ENCODE measurements around the gene PGA5.
"Not testable (repeated sequence)": the region's sequence is repeated elsewhere in the genome, so short reads cannot be mapped to it uniquely, and the experiment has no call there.

PGA5 gene

DNA sequence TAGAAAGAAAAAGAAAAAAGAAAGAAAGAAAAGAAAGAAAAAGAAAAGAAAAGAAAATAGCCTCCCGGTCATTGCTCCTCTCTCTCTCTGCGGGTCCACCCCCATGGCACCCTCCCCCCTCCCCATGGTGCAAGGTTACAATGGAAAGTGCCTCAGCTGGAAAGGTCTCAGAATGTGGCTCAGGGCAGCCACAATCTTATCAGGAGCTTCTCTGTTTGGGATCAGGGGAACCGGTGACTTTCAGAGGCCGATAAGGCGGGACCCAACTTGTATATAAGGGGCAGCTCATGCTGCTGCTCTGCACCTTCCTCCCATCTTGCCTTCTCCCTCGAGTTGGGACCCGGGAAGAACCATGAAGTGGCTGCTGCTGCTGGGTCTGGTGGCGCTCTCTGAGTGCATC lies at the start of gene PGA5:
PGA5 (plus strand) TSS at position 301 of the 400 bp plus-strand sequence; CDS start at position 353, 52 bp downstream.
- not testable (repeated sequence) for DNase-seq

DNA sequence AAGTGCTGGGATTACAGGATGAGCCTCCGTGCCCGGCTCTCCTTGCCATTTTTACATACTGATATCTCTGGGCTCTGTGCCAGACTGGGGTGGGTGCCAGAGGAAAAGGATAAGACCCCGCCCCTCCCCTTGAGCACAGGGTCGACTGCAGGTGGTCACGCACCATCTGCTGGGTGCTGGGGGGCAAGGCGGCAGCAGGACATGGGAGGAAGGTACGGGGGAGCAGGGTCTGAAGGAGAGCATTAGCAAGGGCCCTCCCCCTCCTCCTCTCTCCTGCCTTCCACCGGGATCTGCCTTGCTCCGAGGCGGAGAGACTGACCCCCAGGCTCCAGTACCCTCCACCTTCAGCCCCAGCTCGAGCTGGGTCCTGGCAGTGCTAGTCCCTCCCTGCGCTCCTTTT lies 47.4 kb upstream of the PGA5 start:
- DNase-seq, result no peak

DNA sequence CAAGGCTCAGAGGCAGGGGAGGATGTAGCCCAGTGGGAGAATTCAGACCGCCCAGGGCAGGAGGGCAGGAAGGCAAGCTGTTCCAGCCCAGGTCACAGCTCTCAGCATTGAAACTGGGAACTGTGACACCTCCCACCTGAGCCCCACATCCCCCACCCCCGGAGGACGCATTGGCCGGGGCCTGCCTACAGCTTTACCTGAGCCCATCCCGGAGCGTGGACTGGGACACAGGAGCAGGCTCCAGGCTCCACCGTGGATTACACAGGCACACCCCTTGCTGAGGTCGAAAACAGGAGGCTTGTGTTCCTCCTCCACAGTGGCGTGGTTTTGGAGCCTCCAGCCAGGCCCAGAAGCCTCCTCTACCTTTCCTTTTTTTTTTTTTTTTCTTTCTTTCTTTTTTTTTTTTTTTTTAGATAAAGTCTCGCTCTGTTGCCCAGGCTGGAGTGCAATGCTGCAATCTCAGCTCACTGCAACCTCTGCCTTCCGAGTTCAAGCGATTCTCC lies 46.8 kb upstream of the PGA5 start:
- DNase-seq, result no peak

DNA sequence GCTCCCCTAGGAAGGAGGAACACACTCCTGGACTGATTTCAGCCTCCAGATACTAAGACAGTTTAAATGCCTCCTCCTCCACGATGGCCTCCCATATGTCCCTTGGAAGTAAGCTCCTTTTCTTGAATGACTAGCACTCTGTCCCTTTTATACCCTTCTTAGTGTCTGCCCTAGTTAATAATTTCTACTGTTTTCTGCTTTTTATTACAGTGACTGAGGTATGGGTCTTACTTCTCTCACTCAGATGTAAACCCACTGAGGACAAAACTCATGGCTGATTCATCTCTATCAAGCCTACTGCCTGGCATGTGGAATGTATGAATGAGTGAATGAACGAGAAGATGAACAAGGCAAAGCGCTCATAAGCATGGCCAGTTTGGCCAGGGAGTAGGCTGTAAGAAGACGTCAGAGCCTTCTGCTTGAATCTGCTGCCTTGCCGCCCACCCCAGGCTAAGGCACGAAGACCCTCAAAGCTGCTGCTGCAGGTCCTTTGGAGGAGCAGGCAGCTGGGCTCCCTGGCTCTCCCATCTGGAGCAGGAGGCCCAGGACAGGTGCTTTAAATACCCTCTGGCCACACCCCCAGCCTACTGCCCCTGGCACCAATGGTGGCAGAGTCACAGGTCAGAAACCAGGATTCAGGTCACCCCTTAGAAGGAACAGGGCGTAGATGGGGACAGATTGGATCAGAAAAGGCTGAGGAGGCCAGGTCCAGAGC lies 45.8 kb upstream of the PGA5 start:
- no peak for DNase-seq

DNA sequence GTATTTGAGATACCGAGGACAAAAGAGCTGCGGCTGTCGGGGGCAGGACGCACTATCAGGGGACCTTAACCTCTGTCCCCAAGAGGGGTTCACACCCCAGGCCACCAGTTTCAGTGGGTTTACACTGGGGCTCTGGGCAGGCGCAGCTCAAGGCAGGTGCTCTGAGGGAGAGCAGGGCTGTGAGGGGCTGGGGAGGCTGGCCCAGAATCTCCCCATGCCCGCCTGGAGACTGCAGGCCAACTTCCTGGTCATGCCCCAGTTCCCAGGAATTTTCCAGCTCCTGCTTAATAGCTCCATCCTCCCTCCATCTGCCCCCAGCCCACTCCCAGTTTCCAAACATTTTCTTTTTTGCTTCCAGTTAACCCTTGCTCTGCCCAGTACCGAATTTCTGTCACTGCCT lies 45.3 kb upstream of the PGA5 start:
- DNase-seq, result no peak

DNA sequence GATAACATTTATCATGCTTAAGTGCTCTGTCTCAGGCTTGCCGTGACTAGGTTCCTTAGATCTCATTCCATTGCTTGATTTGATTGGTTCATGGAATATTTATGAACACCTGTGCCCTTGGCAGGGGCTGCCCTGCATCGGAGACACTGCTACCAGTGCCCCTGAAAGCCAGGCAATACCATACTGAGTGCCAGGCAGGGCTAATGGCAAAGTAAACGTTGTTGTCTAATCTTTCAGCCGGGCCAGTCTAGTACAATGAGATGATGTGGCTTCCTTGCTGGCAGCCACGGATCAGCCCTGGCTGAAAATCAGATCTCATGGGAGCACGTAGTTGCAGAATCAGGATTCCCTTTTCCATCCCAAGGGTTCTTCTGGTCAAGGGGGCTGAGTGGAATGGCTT lies 42.6 kb upstream of the PGA5 start:
- DNase-seq, result no peak

DNA sequence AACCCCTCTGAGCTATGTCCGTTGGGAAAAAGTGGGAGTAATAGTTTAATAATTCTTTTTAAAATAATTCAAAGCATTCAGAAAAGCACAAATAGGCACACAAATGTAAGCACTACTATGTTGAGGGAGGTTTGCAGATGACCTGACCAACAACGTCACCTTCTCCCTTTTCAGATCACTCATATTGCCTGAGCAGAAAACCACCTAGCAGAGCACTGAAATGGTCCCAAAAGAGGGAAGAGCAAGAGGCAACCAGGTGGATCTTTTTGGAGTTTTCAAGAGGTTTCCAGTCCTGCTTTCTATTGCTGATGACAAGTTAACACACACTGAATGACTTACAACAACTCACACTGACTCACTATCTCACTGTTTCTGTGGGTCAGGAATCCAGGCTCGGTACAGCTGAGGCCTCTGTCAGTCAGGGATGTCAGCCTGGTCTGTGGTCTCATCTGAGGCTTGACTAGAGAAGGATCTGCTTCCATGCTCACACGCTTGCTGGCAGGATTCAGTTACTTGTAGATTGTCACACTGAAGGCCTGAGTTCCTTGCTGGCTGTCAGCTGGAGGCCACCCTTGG lies 41.9 kb upstream of the PGA5 start:
- DNase-seq, result no peak

DNA sequence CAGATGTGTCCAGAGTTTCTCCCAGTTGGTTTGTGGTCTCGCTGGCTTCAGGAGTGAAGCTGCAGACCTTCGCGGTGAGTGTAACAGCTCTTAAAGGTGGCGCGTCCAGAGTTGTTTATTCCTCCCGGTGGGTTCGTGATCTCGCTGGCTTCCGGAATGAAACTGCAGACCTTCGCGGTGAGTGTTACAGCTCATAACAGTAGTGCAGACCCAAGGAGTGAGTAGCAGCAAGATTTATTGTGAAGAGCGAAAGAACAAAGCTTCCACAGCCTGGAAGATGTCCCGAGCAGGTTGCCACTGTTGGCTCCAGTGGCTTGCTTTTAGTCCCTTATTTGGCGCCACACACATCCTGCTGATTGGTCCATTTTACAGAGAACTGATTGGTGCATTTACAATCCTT lies 39.5 kb upstream of the PGA5 start:
- no peak for DNase-seq

DNA sequence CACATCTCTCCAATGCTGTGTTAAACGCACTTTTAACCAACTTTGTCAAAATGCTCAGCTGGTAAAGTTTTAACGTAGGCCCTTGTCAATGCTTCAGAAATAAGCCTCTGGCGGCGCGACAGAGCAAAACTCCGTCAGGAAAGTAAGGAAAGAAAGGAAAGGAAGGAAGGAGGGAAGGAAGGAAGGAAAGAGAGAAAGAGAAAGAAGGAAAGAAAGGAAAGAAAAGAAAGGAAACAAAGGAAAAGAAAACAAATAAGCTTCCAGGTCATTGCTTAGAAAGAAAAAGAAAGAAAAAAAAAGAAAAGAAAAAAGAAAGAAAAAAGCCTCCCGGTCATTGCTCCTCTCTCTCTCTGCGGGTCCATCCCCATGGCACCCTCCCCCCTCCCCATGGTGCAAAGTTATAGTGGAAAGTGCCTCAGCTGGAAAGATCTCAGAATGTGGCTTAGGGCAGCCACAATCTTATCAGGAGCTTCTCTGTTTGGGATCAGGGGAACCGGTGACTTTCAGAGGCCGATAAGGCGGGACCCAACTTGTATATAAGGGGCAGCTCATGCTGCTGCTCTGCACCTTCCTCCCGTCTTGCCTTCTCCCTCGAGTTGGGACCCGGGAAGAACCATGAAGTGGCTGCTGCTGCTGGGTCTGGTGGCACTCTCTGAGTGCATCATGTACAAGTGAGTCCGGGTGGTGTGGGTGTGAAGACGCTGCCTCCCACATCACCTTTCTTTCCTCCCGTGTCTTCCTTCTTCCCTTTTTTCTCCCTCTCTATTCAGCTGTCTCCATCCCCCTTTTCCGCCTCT lies 37.8 kb upstream of the PGA5 start, which contains the start of gene PGA3:
PGA3 (plus strand) TSS at position 566 of the 797 bp plus-strand sequence; CDS start at position 616, 50 bp downstream.
- DNase-seq, result not testable (repeated sequence)

DNA sequence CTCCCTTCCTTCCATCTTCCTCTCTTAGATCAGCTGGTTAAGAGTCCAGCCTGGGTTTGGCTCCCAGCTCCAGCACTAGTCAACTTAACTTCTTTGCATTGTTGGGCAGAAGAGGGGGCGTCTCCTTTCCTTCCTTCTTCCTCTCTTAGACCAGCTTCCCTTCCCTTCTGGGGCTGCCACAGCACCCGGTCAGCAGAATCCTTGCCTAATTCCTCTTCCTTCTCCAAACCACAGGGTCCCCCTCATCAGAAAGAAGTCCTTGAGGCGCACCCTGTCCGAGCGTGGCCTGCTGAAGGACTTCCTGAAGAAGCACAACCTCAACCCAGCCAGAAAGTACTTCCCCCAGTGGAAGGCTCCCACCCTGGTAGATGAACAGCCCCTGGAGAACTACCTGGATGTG lies 37.1 kb upstream of the PGA5 start:
- DNase-seq, result not testable (repeated sequence)

DNA sequence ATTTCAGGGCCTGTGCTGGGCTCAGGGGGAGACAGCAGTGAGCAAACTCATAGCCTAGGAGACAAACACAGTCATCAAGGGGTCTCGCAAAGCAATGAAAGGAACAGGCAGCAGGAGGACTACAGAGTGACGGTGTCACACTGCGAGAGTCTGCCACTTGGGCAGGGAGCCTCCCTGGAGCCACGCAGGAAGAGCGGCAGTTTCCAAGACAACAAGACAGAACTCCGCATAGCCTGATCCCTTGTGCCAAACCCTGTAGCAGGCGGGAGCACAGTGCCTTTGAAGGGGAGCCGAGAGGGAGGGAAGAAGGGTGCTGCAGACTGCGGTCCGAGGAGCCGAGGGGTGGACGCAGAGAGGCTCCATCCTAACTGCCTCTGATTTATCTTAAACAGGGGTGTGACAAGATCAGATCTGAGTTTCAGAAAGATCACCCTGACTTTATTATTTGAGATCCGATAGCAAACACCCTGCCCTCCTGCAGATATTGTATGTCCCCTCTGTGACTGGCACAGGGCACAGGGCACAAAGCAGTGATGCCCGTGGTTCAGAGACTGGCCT lies 36.4 kb upstream of the PGA5 start:
- not testable (repeated sequence) for DNase-seq

DNA sequence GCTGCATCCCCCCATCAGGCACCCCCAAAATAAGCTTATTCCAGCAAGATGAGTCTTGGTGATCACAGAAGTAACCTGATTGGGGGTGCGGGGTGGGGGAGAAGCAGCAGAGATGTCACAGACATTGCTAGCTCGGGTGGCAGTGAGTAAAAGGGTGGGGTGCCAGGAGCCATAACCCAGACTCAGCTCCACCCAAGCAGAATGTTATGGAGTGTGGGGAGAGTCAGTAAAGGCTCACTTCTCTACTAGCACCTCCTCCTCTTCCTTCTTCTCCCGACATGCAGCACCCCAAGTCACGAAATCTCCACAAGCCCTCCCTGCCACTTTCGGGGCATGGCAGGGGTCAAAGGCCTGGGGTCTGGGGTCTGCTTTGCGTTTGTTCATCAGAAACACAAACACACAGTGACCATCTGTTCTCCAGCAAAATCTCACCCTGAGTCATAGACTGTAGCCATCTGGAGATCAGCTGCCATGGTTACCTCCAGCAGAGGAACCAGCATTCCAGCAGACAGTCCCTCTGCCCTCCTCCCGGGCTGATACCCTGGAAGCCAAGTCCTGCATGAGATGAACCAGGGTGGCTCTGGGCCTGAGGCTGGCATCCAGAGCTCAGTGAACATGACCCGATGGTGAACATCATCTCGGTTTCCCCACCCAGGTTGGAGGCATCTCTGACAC lies 33.2 kb upstream of the PGA5 start:
- not testable (repeated sequence) for DNase-seq

DNA sequence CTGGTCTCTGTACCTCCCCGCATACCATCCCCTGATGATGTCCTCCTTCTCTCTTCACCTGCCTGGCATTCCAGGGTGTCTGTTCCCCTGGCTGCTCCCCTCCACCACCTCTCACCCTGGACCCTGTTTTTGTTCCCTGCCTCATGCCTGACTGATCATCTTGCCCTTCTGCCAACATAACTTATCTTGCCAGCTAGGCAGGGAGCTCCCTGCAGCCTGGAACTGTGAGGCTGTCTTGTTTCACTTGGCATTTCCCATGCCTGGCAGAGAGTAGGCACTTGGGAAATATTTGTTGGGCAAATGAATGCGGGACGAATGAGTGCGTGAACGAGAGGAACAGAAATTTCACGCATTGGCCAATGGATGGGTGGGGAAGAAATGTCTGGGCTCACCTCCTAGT lies 30.3 kb upstream of the PGA5 start:
- not testable (repeated sequence) for DNase-seq

DNA sequence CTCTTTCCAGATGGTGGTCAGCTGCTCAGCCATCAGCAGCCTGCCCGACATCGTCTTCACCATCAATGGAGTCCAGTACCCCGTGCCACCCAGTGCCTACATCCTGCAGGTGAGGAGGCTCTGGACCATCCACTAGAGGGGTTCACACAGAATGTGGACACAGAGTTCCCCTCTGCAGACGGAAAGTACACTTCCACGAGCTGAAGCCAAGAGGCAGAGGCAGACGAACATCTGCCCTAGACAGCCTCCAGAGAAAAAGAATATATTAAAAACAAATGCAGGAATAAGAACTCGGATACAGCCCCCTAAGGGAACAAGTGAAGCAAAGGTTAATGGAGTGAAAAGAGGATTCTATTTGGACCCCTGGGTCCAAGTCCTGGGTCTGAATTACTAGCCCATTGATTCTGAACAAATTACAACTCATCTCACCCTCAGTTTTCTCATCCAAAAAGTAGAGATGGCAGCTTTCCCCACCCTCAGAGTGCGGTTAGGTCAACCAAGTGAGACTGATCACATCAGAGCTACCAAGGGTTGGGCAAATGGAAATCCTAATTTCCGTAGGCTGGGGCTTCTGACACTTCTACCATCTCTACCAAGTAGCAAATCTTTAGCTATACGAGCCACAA lies 29.5 kb upstream of the PGA5 start:
- DNase-seq, result not testable (repeated sequence)

DNA sequence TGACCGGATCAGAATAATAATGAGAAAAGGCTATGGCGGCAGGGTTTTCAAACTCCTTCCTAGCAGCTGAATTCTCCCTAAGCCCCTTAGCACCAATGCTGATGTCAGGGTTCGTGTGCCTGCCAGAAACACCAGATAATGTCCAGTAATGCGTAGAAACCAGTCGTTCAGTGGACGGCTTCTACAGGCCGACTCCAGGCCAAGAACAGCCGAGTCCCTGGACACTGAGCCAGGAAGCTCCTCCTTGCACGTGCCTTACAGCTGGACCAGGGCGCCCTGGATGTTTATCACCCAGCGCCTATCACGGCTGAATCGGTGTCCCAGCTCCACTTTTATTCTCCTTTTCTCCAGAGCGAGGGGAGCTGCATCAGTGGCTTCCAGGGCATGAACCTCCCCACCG lies 28.8 kb upstream of the PGA5 start:
- DNase-seq, result not testable (repeated sequence)

DNA sequence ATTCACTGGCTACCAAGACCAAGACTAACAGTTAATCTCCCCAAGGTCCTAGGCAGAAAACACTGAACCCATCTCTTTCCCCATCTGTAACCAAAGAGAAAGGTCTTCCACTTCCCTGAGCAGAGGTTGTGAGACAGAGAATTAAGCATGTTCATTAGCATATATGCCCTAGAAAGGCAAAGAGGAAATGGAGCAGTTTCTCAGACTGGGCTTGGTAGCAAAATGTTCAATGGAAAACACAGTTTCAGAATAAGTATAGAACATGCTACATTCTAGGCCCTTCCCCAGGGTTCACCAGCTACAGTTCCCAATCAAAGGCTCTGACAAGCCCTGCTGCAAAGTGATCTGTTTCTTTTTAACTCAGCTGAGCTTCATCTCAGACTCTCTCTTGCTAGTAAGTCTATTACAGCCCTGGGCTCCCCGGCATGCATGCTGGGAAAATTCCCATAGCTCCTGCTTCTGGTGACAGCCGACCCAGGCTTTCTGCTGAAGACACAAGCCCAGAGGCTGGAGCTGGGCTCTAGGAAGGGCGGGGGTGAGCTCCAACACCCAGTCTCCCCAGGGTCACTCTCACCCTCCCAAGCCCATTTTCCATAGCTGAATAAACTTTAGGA lies 27.2 kb upstream of the PGA5 start:
- DNase-seq, result not testable (repeated sequence)

DNA sequence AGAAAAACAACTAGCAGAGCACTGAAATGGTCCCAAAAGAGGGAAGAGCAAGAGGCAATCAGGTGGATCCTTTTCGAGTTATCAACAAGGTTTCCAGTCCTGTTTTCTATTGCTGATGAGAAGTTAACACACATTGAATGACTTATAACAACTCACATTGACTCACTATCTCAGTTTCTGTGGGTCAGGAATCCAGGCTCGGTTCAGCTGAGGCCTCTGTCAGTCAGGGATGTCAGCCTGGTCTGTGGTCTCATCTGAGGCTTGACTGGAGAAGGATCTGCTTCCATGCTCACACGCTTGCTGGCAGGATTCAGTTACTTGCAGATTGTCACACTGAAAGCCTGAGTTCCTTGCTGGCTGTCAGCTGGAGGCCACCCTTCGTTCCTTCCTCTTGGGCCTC lies 22.7 kb upstream of the PGA5 start:
- DNase-seq, result not testable (repeated sequence)

DNA sequence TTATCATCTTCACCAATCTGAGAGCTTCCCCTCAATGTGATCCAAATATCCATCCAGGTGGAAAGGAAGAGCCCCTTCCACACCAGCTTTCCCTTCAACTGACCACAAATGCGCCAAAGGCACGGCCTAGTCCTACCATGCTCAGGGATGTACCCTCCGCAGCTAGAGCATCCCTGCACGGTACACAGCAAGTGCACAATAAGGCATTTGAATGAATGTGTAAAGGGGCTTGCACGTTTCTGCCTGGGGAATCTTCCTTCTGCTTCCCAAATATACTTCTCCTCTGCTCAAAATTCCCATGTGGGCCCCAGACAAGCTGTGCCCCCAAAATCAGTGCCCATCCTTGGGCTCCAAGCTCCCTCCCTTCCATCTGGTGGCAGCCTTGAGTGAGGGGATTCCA lies 22.0 kb upstream of the PGA5 start:
- not testable (repeated sequence) for DNase-seq

DNA sequence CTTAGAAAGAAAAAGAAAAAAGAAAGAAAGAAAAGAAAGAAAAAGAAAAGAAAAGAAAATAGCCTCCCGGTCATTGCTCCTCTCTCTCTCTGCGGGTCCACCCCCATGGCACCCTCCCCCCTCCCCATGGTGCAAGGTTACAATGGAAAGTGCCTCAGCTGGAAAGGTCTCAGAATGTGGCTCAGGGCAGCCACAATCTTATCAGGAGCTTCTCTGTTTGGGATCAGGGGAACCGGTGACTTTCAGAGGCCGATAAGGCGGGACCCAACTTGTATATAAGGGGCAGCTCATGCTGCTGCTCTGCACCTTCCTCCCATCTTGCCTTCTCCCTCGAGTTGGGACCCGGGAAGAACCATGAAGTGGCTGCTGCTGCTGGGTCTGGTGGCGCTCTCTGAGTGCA lies 18.9 kb upstream of the PGA5 start, which contains the start of gene PGA4:
PGA4 (plus strand) TSS at position 301 of the 400 bp plus-strand sequence; CDS start at position 355, 54 bp downstream.
- DNase-seq, result not testable (repeated sequence)

DNA sequence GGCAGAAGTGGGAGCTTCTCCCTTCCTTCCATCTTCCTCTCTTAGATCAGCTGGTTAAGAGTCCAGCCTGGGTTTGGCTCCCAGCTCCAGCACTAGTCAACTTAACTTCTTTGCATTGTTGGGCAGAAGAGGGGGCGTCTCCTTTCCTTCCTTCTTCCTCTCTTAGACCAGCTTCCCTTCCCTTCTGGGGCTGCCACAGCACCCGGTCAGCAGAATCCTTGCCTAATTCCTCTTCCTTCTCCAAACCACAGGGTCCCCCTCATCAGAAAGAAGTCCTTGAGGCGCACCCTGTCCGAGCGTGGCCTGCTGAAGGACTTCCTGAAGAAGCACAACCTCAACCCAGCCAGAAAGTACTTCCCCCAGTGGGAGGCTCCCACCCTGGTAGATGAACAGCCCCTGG lies 18.3 kb upstream of the PGA5 start:
- not testable (repeated sequence) for DNase-seq

DNA sequence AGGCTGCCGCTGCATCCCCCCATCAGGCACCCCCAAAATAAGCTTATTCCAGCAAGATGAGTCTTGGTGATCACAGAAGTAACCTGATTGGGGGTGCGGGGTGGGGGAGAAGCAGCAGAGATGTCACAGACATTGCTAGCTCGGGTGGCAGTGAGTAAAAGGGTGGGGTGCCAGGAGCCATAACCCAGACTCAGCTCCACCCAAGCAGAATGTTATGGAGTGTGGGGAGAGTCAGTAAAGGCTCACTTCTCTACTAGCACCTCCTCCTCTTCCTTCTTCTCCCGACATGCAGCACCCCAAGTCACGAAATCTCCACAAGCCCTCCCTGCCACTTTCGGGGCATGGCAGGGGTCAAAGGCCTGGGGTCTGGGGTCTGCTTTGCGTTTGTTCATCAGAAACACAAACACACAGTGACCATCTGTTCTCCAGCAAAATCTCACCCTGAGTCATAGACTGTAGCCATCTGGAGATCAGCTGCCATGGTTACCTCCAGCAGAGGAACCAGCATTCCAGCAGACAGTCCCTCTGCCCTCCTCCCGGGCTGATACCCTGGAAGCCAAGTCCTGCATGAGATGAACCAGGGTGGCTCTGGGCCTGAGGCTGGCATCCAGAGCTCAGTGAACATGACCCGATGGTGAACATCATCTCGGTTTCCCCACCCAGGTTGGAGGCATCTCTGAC lies 14.4 kb upstream of the PGA5 start:
- not testable (repeated sequence) for DNase-seq

Measured in CD4-positive, alpha-beta T cell treated with Interleukin-4 for 4 hours (primary cell).